Endothelial cell of umbilical vein (primary cell): ENCODE data around the gene ARPC1A. TPM values are rescaled to one million over a fixed set of nuclear protein-coding genes. Genes with fewer than 3 reads are reported as not detected.
A peak's percentile ranks its signal among the peaks of the same experiment; 100 is the strongest.

Experiments used
- BruUV-seq: library from RNA; stranded (reverse); fragments of 400-500 nt; replicated peaks from 2 replicates; lab custom pipeline; 2021; lab: Mats Ljungman, UMichigan
- CTCF ChIA-PET: fragments of 300-600, 350-600 bp; sonication (Branson Sonifier 250); formaldehyde crosslinking; loops from one replicate; lab custom pipeline; 2021; ENCODE audit warnings: antibody characterized with exemption, inconsistent platforms; lab: Charles Lee
- POLR2A ChIA-PET: fragments of 300-600, 350-600 bp; sonication (Branson Sonifier 250); formaldehyde crosslinking; loops from one replicate; lab custom pipeline; 2021; ENCODE audit warnings: antibody characterized with exemption, inconsistent platforms; lab: Charles Lee
- DNase-seq: peaks from one replicate; pipeline ENCODE4 v3.0.0-alpha.2; 2011; ENCODE audit warnings: low read depth, low spot score
- FAIRE-seq: peaks from 2 replicates; lab custom pipeline; 2011; peaks lifted over from hg19 to GRCh38; lab: Jason Lieb, UNC
- H2AFZ ChIP-seq: 2 replicates; pipeline ENCODE4 v1.6.0; 2012; ENCODE audit warnings: low read depth, low read length, control low read depth, inconsistent platforms
- H3K27ac ChIP-seq: 2 replicates; pipeline ENCODE4 v1.5.1; 2011; ENCODE audit warnings: low read depth, mild to moderate bottlenecking, control low read depth, low read length, moderate library complexity; ENCODE audit not compliant: insufficient read depth
- H3K27me3 ChIP-seq, 2 experiments: 2 replicates each; pipeline versions ENCODE4 v1.6.0 to v1.6.1; 2011; ENCODE audit warnings: low read length in 2 of 2, mixed read lengths in 1 of 2; ENCODE audit not compliant: control insufficient read depth in 2 of 2, insufficient read depth in 2 of 2
- H3K36me3 ChIP-seq, 2 experiments: 2 replicates in 1 of 2; 3 replicates in 1 of 2; pipeline ENCODE4 v1.5.1; 2011; ENCODE audit warnings: low read length in 2 of 2, mild to moderate bottlenecking in 1 of 2, moderate library complexity in 1 of 2; ENCODE audit not compliant: control insufficient read depth in 2 of 2, insufficient read depth in 2 of 2; ENCODE audit errors: extremely low read depth in 1 of 2
- H3K4me1 ChIP-seq: 3 replicates; pipeline ENCODE4 v1.5.1; 2011; ENCODE audit warnings: mild to moderate bottlenecking, low read length; ENCODE audit not compliant: control insufficient read depth, insufficient read depth; ENCODE audit errors: extremely low read depth
- H3K4me2 ChIP-seq: 2 replicates; pipeline ENCODE4 v1.6.1; 2011; ENCODE audit warnings: low read length, control low read depth, mixed read lengths; ENCODE audit not compliant: insufficient read depth
- H3K4me3 ChIP-seq, 3 experiments: fragments of 200-600 bp in 1 of 3; sonication (generic), shearing (Covaris generic) in 1 of 3; replicated peaks in 1 of 3; 2 replicates each; pipeline ENCODE4 v1.5.1; 2011 to 2016; ENCODE audit warnings: control low read depth in 3 of 3, low read length in 3 of 3, mild to moderate bottlenecking in 2 of 3, inconsistent platforms in 1 of 3, low read depth in 1 of 3, moderate library complexity in 1 of 3; ENCODE audit not compliant: insufficient read depth in 1 of 3
- H3K79me2 ChIP-seq: 2 replicates; pipeline ENCODE4 v1.6.0; 2012; ENCODE audit warnings: low read length, inconsistent platforms; ENCODE audit not compliant: control insufficient read depth, insufficient read depth
- H3K9ac ChIP-seq: replicated peaks from 2 replicates; pipeline ENCODE3; 2011; ENCODE audit warnings: low read length, control low read depth; ENCODE audit not compliant: insufficient read depth; ENCODE audit errors: extremely low read depth
- H3K9me1 ChIP-seq: replicated peaks from 3 replicates; pipeline ENCODE4 v1.6.0; 2011; ENCODE audit warnings: mild to moderate bottlenecking, low read length; ENCODE audit not compliant: control insufficient read depth, insufficient read depth; ENCODE audit errors: extremely low read depth
- H3K9me3 ChIP-seq: replicated peaks from 2 replicates; pipeline ENCODE4 v1.5.1; 2012; ENCODE audit warnings: low read length, inconsistent platforms; ENCODE audit not compliant: control insufficient read depth, insufficient read depth
- H4K20me1 ChIP-seq: replicated peaks from 2 replicates; pipeline ENCODE3; 2011; ENCODE audit warnings: mild to moderate bottlenecking, low read length; ENCODE audit not compliant: control insufficient read depth, insufficient read depth; ENCODE audit errors: extremely low read depth
- CTCF ChIP-seq, 2 donors: IDR thresholded peaks; 1 replicate in 1 of 2; 2 replicates in 1 of 2; pipeline ENCODE4 v1.5.1; 2011; ENCODE audit warnings: low read length in 2 of 2, mild to moderate bottlenecking in 2 of 2, moderate library complexity in 2 of 2, control low read depth in 1 of 2, inconsistent platforms in 1 of 2, low read depth in 1 of 2; ENCODE audit not compliant: insufficient read depth in 1 of 2; ENCODE audit errors: extremely low read depth in 1 of 2
- GATA2 ChIP-seq: IDR thresholded peaks from 2 replicates; pipeline ENCODE4 v1.7.0; 2011; ENCODE audit warnings: low read depth, mild to moderate bottlenecking, moderate library complexity, mixed read lengths, low read length; ENCODE audit not compliant: insufficient read length, insufficient read depth
- MYC ChIP-seq: IDR thresholded peaks from one replicate; pipeline ENCODE4 v1.6.1; 2011; ENCODE audit warnings: mild to moderate bottlenecking, low read depth, low read length
- POLR2A ChIP-seq: IDR thresholded peaks from 2 replicates; pipeline ENCODE4 v1.6.1; 2012; ENCODE audit warnings: low read depth, mild to moderate bottlenecking, control low read depth, low read length
- POLR2AphosphoS5 ChIP-seq: IDR thresholded peaks from 2 replicates; pipeline ENCODE4 v1.6.1; 2012; ENCODE audit warnings: low read depth, mild to moderate bottlenecking, control low read depth, low read length, moderate library complexity; ENCODE audit not compliant: insufficient read depth
- dilution Hi-C: fragments of 300-500 bp; cut with MboI; formaldehyde crosslinking; loops from one replicate; pipeline ENCODE4 v1.15.0; 2019; ENCODE audit warnings: low sequenced_read_pairs; ENCODE audit not compliant: extremely low pct_ligation_motif_present
- intact Hi-C: fragments of 100-400 bp; cut with micrococcal nuclease; formaldehyde crosslinking; loops from one replicate; pipeline ENCODE4 v1.10.0; 2022
- polyA plus RNA-seq, 4 experiments: library from polyadenylated mRNA; depleted of rRNA in 3 of 4; stranded (reverse) in 3 of 4; unstranded in 1 of 4; fragments of >200 nt; gene quantifications; 2 replicates each; pipeline versions ENCODE4 v1.2.1 to v1.2.3, GENCODE V29; 2011 to 2012; ENCODE audit warnings: missing spikeins in 1 of 4
- total RNA-seq: library from RNA; stranded (reverse); gene quantifications from 2 replicates; pipeline ENCODE4 v1.2.3, GENCODE V29; 2021
- TF ChIP-seq, protein P1 (sequence below): IDR thresholded peaks from 2 replicates; pipeline ENCODE4 v1.6.1; 2011; ENCODE audit not compliant: insufficient read depth, insufficient read length

The ARPC1A gene
- total and polyA plus RNA-seq, 2 donors (not counting 3 experiments of a cell fraction or from before 2014, with no cell fraction given): 200 to 243 TPM

GRCh38 chr7:99365318-99366141, 39.8 kb downstream of the ARPC1A start:
- Histone ChIP-seq H3K4me2 (no peak overlapping the region), H3K27me3 (no peaks in the 10 kb centered on the region), H2AFZ (no peak overlapping the region), H3K4me1 (no peaks in the 10 kb centered on the region), H3K9me1 (no peaks in the 10 kb centered on the region), H3K9me3 (no peaks in the 10 kb centered on the region), H3K79me2 (no peaks in the 10 kb centered on the region), H3K9ac (no peak overlapping the region), H3K36me3 (peaks cover 17 to 20% of the 10 kb centered on the region in 2 experiments), H3K4me3 (no peak overlapping the region), H4K20me1 (no peaks in the 10 kb centered on the region), H3K27ac (no peak overlapping the region)
- BruUV-seq: no TSS peak
- CTCF ChIA-PET: interaction anchor here (0.6 to 3.9 kb wide), 14 partner anchors 10 to 54 kb away, joined by 3 to 26 read pairs (median 3); partner anchors contain the start of gene BUD31
- DNase-seq (peak; percentile 44), FAIRE-seq (no peak)
- peak; percentile 44 to 76 for TF ChIP-seq CTCF (IDR thresholded peaks at IDR 0.05; ENCODE audit: extremely low read depth in 1 of 2, insufficient read depth in 1 of 2, low read depth in 1 of 2, low read length in 2 of 2)
- no peak for TF ChIP-seq MYC
- intact Hi-C loops (loop anchor here (1.0 kb wide), 2 partner anchors 22 to 50 kb away; no protein-coding TSS in a partner anchor), dilution Hi-C loops (no loop called here)
- POLR2A ChIA-PET: no interaction called here

DNA sequence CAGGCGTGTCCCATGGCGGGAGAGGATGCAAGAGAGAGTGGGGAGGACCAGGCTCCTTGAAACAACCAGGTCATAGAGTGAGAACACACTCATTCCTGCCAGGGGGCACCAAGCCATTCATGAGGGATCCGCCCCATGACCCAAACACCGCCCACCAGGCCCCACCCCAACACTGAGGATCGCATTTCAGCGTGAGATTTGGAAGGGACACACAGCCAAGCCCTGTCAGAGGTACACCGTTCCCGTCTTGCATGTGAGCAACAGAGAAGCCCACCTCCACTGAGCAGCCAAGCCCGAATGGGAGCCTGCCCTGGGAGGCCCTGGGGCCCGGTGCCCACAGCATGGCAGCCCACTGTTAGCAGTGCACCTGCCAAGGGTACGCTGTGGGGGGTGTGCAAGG, 40.9 kb downstream of the ARPC1A start:
- no peak overlapping the region for H3K27ac ChIP-seq

More for the DNA sequence above, 40.9 kb downstream of the ARPC1A start:
- H3K79me2 ChIP-seq: no peaks in the 10 kb centered on the region
- H3K4me1 ChIP-seq: no peaks in the 10 kb centered on the region
- no peak for TF ChIP-seq GATA2
- TF ChIP-seq MYC: no peak
- TF ChIP-seq POLR2A: no peak
- TF ChIP-seq, protein P1, sequence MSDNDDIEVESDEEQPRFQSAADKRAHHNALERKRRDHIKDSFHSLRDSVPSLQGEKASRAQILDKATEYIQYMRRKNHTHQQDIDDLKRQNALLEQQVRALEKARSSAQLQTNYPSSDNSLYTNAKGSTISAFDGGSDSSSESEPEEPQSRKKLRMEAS: no peak
- TF ChIP-seq POLR2AphosphoS5: no peak
- H3K9me3 ChIP-seq: no peaks in the 10 kb centered on the region
- no peaks in the 10 kb centered on the region for H4K20me1 ChIP-seq
- H3K27me3 ChIP-seq: no peaks in the 10 kb centered on the region
- DNase-seq: no peak
- H2AFZ ChIP-seq: no peak overlapping the region
- no peak for FAIRE-seq
- dilution Hi-C loops (no loop called here), intact Hi-C loops (no loop called here)
- peaks cover 14 to 17% of the 10 kb centered on the region in 2 experiments for H3K36me3 ChIP-seq
- no peak overlapping the region for H3K4me3 ChIP-seq
- ChIA-PET CTCF (interaction anchor here (0.9 to 1.7 kb wide), 2 partner anchors 20 to 38 kb away, joined by 3 to 6 read pairs; no protein-coding TSS in a partner anchor), POLR2A (no interaction called here)
- H3K9me1 ChIP-seq: no peaks in the 10 kb centered on the region
- H3K4me2 ChIP-seq: no peak overlapping the region
- no TSS peak for BruUV-seq
- no peak overlapping the region for H3K9ac ChIP-seq
